Glomerular visceral epithelial cell (primary cell): ENCODE results near the gene C3orf20.
"Not testable (repeated sequence)": the region's sequence is repeated elsewhere in the genome, so short reads cannot be mapped to it uniquely, and the experiment has no call there.

Experiments used
- DNase-seq: peaks from one replicate; pipeline ENCODE4 v3.0.0-alpha.2; 2016; ENCODE audit errors: extremely low spot score

The C3orf20 gene

GRCh38 chr3:14700891-14701290 lies 25.9 kb downstream of the C3orf20 start:
- DNase-seq, result no peak

- DNase-seq, result no peak
Observed at GRCh38 chr3:14701676-14702075, 26.7 kb downstream of the C3orf20 start.

GRCh38 chr3:14703128-14703750 lies 28.3 kb downstream of the C3orf20 start:
- DNase-seq, result no peak

GRCh38 chr3:14703791-14704190 lies 28.9 kb downstream of the C3orf20 start:
- DNase-seq, result no peak

GRCh38 chr3:14706096-14706495 lies 31.2 kb downstream of the C3orf20 start:
- no peak for DNase-seq

GRCh38 chr3:14716591-14716990 lies 41.6 kb downstream of the C3orf20 start:
- no peak for DNase-seq

GRCh38 chr3:14717307-14717706 lies 42.4 kb downstream of the C3orf20 start:
- DNase-seq, result no peak

- DNase-seq, result no peak
Observed at GRCh38 chr3:14718539-14718938, 43.6 kb downstream of the C3orf20 start.

- DNase-seq, result no peak
Observed at GRCh38 chr3:14719006-14719405, 44.1 kb downstream of the C3orf20 start.

- DNase-seq, result peak; percentile 2
Observed at GRCh38 chr3:14721126-14721864, 46.4 kb downstream of the C3orf20 start.

GRCh38 chr3:14725013-14725412 lies 50.1 kb downstream of the C3orf20 start:
- no peak for DNase-seq

- no peak for DNase-seq
Observed at GRCh38 chr3:14725564-14726440, 50.9 kb downstream of the C3orf20 start.

- no peak for DNase-seq
Observed at GRCh38 chr3:14726441-14726780, 51.5 kb downstream of the C3orf20 start.

- DNase-seq, result no peak
Observed at GRCh38 chr3:14728113-14728512, 53.2 kb downstream of the C3orf20 start.

- no peak for DNase-seq
Observed at GRCh38 chr3:14730703-14731382, 55.9 kb downstream of the C3orf20 start.

GRCh38 chr3:14740983-14741382 lies 66.0 kb downstream of the C3orf20 start:
- no peak for DNase-seq

- no peak for DNase-seq
Observed at GRCh38 chr3:14741510-14741909, 66.6 kb downstream of the C3orf20 start.

GRCh38 chr3:14744556-14744955 lies 69.6 kb downstream of the C3orf20 start:
- DNase-seq, result no peak

- DNase-seq, result no peak
Observed at GRCh38 chr3:14750650-14751049, 75.7 kb downstream of the C3orf20 start.

GRCh38 chr3:14752979-14753378 lies 78.0 kb downstream of the C3orf20 start:
- not testable (repeated sequence) for DNase-seq

- no peak for DNase-seq
Observed at GRCh38 chr3:14757153-14757700, 82.3 kb downstream of the C3orf20 start.

GRCh38 chr3:14758297-14758696 lies 83.4 kb downstream of the C3orf20 start:
- DNase-seq, result no peak
